Glomerular visceral epithelial cell (primary cell): ENCODE measurements around the gene NAALADL2.
A peak's percentile ranks its signal among the peaks of the same experiment; 100 is the strongest.
"Not testable (repeated sequence)": the region's sequence is repeated elsewhere in the genome, so short reads cannot be mapped to it uniquely, and the experiment has no call there.

Experiments
- DNase-seq: peaks from one replicate; pipeline ENCODE4 v3.0.0-alpha.2; 2016; ENCODE audit errors: extremely low spot score

The NAALADL2 gene

DNA sequence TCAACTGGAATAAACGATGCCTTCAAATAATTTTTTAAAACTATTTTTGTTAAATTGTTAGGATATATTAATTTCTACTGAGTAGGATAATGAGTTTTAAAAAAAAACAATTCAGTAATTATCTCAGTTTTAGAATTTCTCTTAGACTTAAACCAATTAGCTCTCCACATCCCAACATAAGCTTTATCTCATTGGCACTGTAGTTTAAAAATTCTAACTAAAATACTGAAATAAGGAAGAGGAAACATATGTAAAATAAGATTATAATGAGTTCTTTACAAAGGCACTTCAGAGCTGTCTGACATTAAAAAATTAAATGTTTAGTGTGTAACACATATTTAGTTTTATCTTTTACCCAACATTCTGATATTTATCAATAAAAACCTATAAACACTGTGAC is 558.3 kb downstream of the NAALADL2 start:
- DNase-seq, result no peak

DNA sequence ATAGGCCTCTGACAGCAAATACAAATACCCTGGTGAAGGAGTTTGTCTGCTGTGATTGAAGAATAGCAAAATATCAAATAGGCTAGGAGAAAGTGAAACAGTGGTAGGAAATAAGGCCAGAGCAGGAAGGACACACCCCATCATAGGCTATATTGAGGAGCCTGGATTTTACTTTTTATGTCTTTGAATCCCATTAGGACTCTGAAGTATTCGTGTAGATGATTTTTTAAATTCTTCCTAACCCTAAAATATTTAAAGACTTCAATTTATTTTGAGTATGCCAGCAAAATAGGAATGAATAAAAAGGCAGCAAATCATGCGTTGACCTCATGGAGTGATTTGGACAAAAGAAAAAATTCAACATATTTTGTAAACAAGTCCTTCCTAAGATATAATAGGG is 562.8 kb downstream of the NAALADL2 start:
- no peak for DNase-seq

DNA sequence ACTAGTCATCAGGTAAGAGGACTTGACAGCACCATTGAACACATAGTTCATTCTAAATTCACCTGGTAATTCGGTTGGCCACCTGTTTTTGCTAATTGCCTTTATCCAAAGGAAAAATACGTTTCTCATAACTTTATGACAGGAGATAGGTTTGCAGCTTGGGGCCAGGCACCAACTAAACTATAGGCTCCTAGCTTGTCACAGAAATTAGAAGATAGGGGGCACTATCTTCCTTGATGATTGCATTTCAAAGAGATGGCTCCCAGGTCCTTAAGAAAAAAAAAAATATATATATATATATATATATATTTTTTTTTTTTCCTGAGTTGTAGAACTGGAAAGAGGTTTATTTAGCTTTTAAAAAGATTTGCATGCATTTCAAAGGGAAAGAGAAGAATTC is 563.6 kb downstream of the NAALADL2 start:
- no peak for DNase-seq

DNA sequence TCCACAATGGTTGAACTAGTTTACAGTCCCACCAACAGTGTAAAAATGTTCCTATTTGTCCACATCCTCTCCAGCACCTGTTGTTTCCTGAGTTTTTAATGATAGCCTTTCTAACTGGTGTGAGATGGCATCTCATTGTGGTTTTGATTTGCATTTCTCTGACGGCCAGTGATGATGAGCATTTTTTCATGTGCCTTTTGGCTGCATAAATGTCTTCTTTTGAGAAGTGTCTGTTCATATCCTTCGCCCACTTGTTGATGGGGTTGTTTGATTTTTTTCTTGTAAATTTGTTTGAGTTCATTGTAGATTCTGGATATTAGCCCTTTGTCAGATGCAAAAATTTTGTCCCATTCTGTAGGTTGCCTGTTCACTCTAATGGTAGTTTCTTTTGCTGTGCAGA is 564.7 kb downstream of the NAALADL2 start:
- not testable (repeated sequence) for DNase-seq

DNA sequence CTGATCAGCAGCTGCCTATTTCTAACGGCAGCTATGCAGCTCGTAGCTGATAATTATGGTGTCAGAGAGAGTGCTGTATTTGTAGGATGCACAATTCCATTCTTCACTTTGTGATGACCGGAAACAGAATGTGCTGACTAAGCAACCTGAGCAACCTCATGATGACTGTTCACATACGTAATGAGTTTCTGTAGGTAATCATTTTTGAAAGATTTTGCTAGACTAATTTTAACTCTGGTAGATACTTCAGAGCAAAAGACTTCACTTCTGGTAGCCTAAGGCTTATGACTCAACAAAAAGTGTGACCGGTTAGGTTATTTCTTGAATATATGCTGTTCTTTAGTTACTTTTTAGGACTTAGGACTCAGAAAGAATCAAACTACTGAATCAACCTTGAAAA is 567.7 kb downstream of the NAALADL2 start:
- DNase-seq, result no peak

DNA sequence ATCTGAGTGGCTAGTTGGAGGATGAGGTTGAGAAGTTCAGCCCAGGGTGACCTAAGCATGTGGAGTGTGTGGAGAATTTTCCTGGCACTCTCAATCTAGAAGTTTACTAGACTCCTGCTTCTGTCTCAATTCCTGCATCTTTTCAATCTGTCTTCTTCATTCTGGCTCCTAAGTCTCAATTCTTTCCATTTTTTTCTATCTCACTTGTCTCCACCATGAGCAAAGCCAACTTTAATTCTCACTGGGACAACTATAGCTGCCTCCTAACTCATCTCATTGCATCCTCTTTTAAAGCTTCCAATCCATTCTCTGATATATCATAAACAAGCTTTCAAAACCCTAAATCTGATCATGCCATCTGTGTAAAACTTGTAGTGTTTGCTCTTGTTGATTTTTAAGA is 569.3 kb downstream of the NAALADL2 start:
- DNase-seq, result no peak

DNA sequence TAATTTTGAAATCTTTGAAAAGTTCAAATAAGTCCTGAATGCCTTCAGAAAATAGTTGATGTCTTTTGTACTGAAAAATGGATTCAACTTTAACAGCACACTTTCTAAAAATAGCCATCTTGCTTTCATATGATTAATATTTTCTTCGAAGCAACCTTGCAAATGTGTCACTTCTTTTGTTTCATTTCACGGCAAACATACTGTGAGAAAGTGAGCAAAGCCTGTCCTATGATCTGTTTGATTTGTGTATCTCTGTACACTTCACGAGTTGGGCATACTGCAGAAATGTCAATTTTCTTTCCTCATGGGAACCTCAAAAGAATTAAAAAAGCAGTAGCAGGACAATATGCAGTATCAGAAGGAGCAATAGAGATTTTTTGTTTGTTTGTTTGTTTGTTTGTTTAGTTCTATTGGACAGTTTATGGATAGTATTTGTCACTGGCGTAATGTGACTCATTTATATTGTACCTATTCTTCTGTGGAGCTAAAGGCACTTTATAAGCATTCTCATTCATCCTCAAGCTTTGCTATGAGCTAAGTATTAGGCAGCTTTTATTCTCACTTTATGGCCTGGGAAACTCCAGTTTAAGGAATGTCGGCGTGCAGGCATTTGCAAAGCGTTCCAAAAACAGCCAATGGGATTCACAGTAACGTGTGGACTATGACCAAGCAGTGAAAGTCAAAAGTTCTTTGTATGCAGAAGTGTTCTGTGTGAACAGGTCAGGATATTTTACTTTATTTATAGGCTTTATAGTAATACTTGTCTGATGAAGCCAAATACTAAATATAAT is 572.0 kb downstream of the NAALADL2 start:
- DNase-seq, result no peak

DNA sequence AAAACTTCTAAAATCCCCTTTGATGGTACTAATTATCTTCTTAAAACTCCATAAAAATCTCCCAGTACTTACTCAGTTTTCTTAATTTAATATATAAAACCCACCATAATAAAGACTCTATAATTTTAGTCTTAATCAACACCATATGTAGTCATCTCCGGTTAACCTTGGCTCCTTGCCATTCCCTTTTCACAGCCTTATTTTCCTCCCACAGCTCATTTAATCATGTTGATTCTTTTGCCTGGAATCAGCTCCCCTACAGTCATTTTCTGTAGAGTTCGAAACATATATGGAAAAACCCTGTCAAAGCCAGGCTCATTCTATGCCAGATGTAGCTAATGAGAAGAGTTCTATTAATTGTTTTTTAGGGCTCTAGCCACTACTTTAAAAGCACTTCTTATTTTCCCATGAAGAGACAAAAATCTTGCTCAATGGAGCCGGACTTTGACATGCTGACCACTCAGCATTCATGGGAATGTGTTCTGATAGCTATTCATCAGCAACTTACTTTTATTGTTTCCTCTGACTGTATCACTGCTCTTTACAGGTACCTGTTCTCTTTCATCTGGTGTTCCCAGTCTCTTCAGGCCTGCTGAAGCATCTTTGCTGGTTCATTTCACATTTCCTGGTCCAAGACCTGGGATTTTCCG is 573.4 kb downstream of the NAALADL2 start:
- DNase-seq, result no peak

DNA sequence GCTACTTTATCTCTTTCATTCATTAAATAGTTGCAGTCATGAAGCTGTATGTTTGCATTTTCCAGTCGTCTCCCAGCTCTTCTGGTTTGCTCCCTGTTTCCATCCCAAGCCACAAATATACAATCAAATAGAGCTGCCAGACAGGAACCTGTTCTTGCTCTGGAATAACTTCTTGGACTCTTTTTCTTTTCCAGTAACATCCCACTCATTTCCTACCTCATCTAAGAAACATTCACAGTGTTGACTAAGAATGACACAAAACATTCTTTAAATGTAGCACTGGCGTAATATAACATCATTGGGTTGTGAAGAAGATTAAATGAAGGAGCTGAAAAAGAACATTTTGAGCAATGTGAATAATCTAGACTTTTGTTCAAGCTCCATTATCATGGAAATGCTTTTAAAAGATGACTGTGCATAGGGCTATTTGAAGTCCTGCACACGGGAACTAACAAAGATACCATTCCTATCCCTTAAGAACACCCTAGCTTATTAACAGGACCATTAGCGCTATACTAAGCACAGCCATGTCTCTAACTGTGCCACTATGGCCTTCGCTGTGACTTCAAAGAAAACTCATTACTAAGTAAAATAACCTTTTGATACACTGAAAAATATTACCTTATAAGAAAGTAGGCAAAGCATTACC is 574.0 kb downstream of the NAALADL2 start:
- no peak for DNase-seq

DNA sequence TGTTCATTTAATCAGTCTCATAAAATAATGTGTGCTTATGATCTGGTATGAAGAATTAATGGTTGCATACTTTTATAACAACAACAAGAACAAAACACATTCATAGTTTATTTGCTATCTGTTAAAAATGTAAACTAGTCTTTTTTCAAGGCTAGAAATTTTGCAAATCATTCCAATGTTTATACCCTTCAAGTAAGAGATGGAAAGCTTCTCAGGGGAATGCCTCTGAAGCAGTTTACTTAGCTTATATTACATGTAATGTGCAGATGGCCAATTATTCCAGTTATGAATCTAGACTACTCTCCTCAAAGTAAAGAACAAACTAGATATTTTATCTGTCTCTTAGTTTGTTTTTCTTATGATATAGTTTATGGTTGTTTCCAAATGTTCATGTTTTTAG is 575.4 kb downstream of the NAALADL2 start:
- no peak for DNase-seq

DNA sequence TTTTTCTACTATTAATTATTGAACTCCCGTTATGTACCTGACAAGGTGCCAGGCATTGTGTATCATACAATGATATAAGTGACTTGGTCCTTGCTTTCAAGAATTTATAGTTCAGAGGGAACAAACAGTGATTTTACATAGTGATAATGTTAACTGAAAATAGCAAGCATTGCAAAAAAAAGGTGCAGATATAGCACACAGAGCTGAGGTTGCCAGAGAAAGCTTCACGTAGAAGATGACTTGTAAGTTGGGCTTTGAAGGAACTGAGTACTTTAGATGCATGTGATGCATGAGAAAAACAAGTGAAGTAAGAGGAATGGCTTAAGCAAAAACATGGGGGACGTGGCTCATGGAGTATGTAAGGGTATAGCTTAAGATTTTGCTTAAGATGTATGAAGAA is 584.5 kb downstream of the NAALADL2 start:
- DNase-seq, result no peak

DNA sequence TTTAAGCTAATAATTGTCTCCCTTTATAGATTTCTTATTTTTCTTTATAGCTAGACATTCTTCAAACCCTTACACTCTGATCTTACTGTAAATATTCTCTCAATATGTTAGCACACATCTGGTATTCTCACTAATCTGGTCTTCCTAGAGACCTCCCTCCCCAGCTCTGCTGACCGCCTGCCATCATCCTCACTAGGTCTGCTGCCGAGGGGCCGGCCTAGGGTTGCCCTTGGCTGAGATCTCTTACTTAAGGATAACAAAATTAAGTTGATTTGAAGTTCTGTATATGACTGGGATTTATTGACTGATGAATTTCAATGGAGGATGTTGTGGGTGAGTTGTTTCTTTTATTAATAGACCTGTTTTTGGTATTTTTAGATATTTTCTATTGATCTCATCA is 586.6 kb downstream of the NAALADL2 start:
- DNase-seq, result no peak

DNA sequence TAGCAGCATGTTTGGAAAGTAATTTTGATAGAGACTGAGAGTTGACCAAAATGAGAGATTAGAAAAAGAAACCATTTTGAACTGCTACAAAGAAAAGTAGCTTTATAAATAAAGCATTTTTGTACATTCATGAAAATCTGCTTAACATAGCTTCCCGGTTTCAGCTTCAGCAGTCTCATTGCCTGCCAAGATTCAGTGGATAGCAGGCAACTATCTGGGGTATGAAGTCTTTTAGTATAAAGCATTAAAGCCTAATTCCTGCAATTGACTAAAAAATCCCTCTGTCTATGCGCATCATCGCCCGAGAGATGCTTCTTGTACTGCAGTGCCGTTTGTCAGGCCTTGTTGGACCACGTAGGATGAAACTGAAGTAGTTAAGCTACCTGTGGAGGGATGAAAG is 588.4 kb downstream of the NAALADL2 start:
- no peak for DNase-seq

DNA sequence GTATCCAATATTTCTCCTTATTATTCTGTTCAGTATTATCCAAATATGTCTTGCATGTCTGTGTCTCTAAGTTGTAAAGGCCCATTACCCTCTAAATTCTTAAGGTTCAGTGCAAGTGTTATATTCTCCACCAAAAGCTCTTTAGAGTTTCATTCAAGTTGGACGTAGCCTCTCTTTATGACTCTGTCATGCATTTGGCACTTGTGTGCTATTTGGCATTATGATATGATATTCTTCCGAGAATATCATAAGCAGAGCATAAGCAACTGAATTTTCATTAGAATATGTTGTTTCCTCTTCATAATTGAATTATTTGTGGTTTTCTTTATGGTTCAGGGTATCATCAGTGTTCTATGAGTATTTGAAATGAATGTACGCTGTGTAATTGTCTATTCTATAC is 594.2 kb downstream of the NAALADL2 start:
- no peak for DNase-seq

DNA sequence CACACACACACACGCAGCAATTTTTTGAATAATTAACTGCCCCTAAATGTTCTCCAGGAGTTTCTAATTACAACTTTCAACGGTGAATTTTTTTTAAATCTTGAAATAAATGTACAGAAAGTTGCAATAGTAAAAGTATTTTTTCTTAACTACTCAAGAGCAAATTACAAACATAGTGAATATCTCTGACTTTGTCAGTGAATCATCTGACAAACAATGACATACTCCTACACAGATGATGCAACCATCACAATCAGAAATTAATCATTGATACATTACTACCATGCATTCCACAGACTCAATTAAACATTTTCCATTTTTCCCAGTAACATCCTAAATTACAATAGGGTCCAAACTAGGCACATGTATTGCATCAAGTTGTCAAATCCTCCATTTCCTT is 597.3 kb downstream of the NAALADL2 start:
- peak; percentile 3 for DNase-seq

DNA sequence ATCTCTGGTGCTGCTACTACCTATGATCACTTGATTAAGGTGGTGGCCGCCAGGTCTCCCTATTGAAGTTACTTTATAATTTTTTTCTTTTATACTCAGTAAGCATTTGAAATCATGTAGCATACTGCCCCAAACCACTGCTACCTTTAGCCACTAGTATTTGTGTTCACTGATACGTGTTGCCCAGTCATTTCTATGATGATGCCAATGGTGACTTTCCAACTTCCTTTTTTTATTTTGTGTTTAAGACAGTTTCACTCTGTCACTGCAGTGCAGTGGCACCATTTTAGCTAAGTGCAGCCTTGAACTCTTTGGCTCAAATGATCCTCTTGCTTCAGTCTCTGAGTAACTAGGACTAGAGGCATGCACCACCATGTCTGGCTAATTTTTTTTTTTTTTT is 598.2 kb downstream of the NAALADL2 start:
- DNase-seq, result no peak

DNA sequence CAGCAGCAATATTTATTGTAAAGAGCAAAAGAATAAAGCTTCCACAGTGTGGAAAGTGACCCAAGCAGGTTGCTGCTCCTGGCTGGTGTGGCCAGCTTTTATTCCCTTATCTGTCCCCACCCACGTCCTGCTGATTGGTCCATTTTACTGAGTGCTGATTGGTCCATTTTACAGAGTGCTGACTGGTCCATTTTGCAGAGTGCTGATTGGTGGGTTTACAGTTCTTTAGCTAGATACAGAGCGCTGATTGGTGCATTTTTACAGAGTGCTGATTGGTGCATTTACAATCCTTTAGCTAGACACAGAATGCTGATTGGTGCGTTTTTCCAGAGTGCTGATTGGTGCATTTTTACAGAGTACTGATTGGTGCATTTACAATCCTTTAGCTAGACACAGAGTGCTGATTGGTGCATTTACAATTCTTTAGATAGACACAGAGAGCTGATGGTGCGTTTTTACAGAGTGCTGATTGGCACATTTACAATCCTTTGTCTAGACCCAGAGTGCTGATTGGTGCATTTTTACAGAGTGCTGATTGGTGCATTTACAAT is 601.8 kb downstream of the NAALADL2 start:
- DNase-seq, result not testable (repeated sequence)

DNA sequence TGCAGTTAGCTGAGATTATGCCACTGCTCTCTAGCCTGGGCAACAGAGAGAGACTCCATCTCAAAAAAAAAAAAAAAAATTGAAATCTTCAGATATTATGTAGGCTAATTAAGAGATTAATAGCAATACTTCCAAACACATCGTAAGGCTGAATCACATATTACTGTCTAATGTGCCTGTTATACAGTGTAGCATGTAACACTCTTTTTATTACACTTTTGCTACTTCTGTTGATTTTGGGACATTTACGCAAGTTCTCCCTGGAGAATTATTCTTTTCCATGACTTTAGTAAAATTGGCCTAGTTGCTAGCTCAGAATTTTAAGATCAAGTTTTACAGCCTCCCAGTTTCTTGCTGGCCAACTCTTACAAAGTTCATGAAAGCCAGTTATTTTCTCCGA is 605.2 kb downstream of the NAALADL2 start:
- no peak for DNase-seq

DNA sequence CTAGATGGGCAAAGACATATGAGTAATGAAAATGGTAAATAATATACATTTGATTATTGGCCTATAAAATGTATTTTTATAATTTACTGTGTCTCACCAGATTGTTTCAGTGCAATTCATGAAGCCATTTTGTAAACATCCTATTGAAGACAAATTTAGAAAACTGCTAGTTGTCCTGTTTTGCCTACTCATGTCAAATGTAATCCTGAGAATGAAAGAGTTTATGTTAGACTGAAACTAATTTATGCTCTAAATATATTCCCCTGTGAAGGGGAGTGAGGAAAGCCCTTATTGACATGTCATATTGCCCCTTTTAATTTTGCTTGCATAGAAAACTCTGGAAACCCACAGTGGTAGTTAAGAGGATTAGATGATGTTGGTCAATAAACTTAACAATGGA is 610.0 kb downstream of the NAALADL2 start:
- no peak for DNase-seq

DNA sequence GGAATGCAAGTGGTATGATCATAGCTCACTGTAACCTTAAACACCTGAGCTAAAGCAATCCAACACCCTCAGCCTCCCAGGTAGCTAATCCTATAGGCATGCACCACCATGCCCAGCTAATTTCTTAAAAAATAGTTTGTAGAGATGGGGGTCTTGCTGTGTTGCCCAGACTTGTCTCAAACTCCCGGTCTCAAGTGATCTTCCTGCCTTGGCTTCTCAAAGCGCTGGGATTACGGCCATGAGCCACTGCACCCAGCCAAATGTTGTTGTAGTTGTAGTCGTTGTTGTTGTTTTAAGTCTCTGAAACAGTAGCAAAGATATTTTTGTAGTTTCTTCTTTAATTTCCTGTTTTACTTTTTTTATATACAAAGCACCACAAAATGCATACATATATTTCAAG is 616.6 kb downstream of the NAALADL2 start:
- DNase-seq, result no peak

DNA sequence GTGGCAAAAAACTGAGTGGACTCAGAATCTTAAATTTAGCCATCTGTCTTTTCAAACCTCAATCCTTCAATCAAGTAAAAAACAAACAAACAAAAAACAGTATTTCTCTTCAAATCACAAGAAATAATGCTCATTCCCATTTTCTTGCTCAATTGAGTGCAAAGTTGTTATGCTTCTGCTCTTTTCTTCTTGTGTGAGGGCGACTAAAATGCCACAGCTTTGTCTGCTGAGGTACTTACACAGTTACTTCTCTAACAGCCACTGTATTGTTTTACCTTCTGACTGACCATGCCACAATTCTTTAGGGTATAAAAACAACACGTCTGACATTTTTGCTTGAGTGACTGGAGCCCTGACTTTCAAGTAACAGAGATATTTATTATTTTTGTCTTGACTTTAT is 617.4 kb downstream of the NAALADL2 start:
- no peak for DNase-seq

DNA sequence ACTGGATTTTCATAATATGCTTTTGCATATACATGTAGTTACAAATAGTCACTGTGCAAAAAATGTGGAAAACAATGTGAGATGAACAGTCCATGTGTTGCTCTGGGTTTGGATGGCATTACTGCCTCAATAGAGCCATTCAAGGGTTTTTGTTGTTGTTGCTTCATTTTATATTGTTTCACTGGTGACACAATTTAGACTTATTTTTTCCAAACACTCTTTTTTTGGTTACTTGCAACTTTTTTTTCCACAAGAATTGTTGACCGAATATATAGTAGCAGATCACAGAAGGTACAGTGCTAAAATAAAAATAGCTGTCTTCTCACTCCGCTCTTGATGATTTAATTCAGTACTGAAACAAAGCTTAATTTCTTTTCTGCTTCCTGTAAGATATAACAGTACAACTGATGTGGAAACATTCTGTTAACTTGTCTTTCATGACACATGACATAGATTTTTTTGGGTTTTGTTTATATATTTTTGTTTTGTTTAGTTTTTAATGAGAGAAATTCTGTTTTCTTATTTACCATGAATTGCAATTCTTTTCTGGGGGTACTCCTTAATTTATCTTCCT is 618.6 kb downstream of the NAALADL2 start:
- DNase-seq, result no peak
